HCT116 (cell line): ENCODE results near the gene CRY2. TPM values are rescaled to one million over a fixed set of nuclear protein-coding genes. Genes with fewer than 3 reads are reported as not detected.
"Not testable (repeated sequence)": the region's sequence is repeated elsewhere in the genome, so short reads cannot be mapped to it uniquely, and the experiment has no call there.

Experiments
- ATAC-seq: fragments of 200-7000 bp; cut with Tn5 transposase; 2 replicates; pipeline ENCODE4 v1.9.1; 2020; ENCODE audit warnings: mild to moderate bottlenecking, moderate library complexity
- BruUV-seq: library from RNA; stranded (reverse); fragments of 400-500 nt; replicated peaks from 2 replicates; lab custom pipeline; 2021; lab: Mats Ljungman, UMichigan
- CTCF ChIA-PET: fragments of 300-600 bp; sonication (Branson Sonifier 250); formaldehyde crosslinking; loops from one replicate; lab custom pipeline; 2021; ENCODE audit warnings: antibody characterized with exemption; lab: Charles Lee
- POLR2A ChIA-PET: fragments of 300-600, 350-600 bp; sonication (Branson Sonifier 250); formaldehyde crosslinking; loops from one replicate; lab custom pipeline; 2021; ENCODE audit warnings: antibody characterized with exemption; lab: Charles Lee
- RAD21 ChIA-PET, 2 experiments: fragments of 300-600 bp; sonication (Branson Sonifier 250); formaldehyde crosslinking; loops; one replicate each; lab custom pipeline; 2023; ENCODE audit warnings: low total read pairs in 2 of 2; ENCODE audit not compliant: uncharacterized antibody in 2 of 2, unreplicated experiment in 2 of 2, low non-redundant PET in 1 of 2; lab: Charles Lee
- DNase-seq: peaks from one replicate; pipeline ENCODE4 v3.0.0-alpha.2; 2010; ENCODE audit warnings: low read depth, low spot score
- H2AFZ ChIP-seq: fragments of 200-600 bp; shearing (Covaris generic), sonication (generic); 2 replicates; pipeline ENCODE4 v1.6.1; 2017; ENCODE audit warnings: low read depth, mixed run types, mixed read lengths, antibody characterized with exemption, low read length; ENCODE audit not compliant: poor library complexity, severe bottlenecking
- H3K27ac ChIP-seq: 2 replicates; pipeline ENCODE4 v1.5.1; 2012; ENCODE audit warnings: low read depth, low read length
- H3K27me3 ChIP-seq: fragments of 200-600 bp; sonication (generic); 2 replicates; pipeline ENCODE4 v1.6.1; 2016; ENCODE audit warnings: mixed run types, low read length, mixed read lengths; ENCODE audit not compliant: insufficient read depth
- H3K36me3 ChIP-seq, 2 experiments: fragments of 200-500 bp in 1 of 2; fragments of 200-600 bp in 1 of 2; sonication (Bioruptor generic) in 1 of 2; sonication (generic) in 1 of 2; 2 replicates each; pipeline versions ENCODE4 v1.5.1 to v1.6.1; 2014 to 2016; ENCODE audit warnings: low read length in 2 of 2, inconsistent platforms in 1 of 2, mixed read lengths in 1 of 2, mixed run types in 1 of 2; ENCODE audit not compliant: insufficient read depth in 2 of 2, control insufficient read depth in 1 of 2
- H3K4me1 ChIP-seq, 2 experiments: fragments of 200-600 bp in 1 of 2; sonication (generic) in 1 of 2; 2 replicates each; pipeline versions ENCODE4 v1.5.1 to v1.6.1; 2012 to 2017; ENCODE audit warnings: low read length in 2 of 2, inconsistent platforms in 1 of 2, mild to moderate bottlenecking in 1 of 2, mixed read lengths in 1 of 2, mixed run types in 1 of 2, moderate library complexity in 1 of 2; ENCODE audit not compliant: insufficient read depth in 2 of 2, control insufficient read depth in 1 of 2
- H3K4me2 ChIP-seq: fragments of 200-600 bp; sonication (generic); 2 replicates; pipeline ENCODE4 v1.6.1; 2017; ENCODE audit warnings: mixed run types, low read length, mixed read lengths
- H3K4me3 ChIP-seq, 2 experiments: fragments of 200-600 bp in 1 of 2; sonication (generic) in 1 of 2; replicated peaks in 1 of 2; 2 replicates each; pipeline ENCODE4 v1.5.1; 2011 to 2016; ENCODE audit warnings: low read length in 2 of 2, control low read depth in 1 of 2, low read depth in 1 of 2, mild to moderate bottlenecking in 1 of 2, mixed read lengths in 1 of 2, mixed run types in 1 of 2
- H3K79me2 ChIP-seq: fragments of 200-600 bp; sonication (generic); 2 replicates; pipeline ENCODE4 v1.6.1; 2017; ENCODE audit warnings: mild to moderate bottlenecking, mixed run types, low read length, moderate library complexity, mixed read lengths; ENCODE audit not compliant: insufficient read depth
- H3K9ac ChIP-seq: fragments of 200-600 bp; sonication (generic); 2 replicates; pipeline ENCODE4 v1.6.1; 2016; ENCODE audit warnings: low read length, mixed read lengths
- H3K9me2 ChIP-seq: fragments of 200-600 bp; sonication (generic), shearing (Covaris generic); 2 replicates; pipeline ENCODE4 v1.6.1; 2017; ENCODE audit warnings: mixed run types, mild to moderate bottlenecking, moderate library complexity; ENCODE audit not compliant: insufficient read depth
- H3K9me3 ChIP-seq, 2 experiments: fragments of 200-500 bp in 1 of 2; fragments of 200-600 bp in 1 of 2; sonication (Bioruptor generic) in 1 of 2; sonication (generic) in 1 of 2; 2 replicates each; pipeline ENCODE4 v1.6.1; 2014 to 2017; ENCODE audit warnings: low read length in 2 of 2, mixed read lengths in 2 of 2, inconsistent platforms in 1 of 2, low read depth in 1 of 2, mild to moderate bottlenecking in 1 of 2, mixed run types in 1 of 2, moderate library complexity in 1 of 2; ENCODE audit not compliant: control insufficient read depth in 1 of 2, insufficient read depth in 1 of 2
- H4K20me1 ChIP-seq: fragments of 200-600 bp; sonication (generic), shearing (Covaris generic); 2 replicates; pipeline ENCODE4 v1.6.1; 2017; ENCODE audit warnings: mixed run types, mild to moderate bottlenecking, moderate library complexity; ENCODE audit not compliant: insufficient read depth
- CEBPB ChIP-seq: IDR thresholded peaks from 2 replicates; pipeline ENCODE4 v1.6.1; 2012; ENCODE audit warnings: low read depth
- CTCF ChIP-seq, 3 experiments: fragments of 200-600 bp in 1 of 3; sonication (generic) in 1 of 3; IDR thresholded peaks in 2 of 3; conservative IDR thresholded peaks in 1 of 3; 2 replicates each; pipeline ENCODE4 v1.5.1; 2012 to 2017; ENCODE audit warnings: low read depth in 2 of 3, low read length in 2 of 3, antibody characterized with exemption in 1 of 3, borderline replicate concordance in 1 of 3, control low read depth in 1 of 3, mild to moderate bottlenecking in 1 of 3, mixed read lengths in 1 of 3, mixed run types in 1 of 3, moderate library complexity in 1 of 3; ENCODE audit not compliant: insufficient read depth in 1 of 3
- EGR1 ChIP-seq: IDR thresholded peaks from 2 replicates; pipeline ENCODE4 v1.6.1; 2012; ENCODE audit warnings: low read depth
- POLR2A ChIP-seq: IDR thresholded peaks from 2 replicates; pipeline ENCODE4 v1.7.0; 2011; ENCODE audit warnings: borderline replicate concordance; ENCODE audit not compliant: insufficient read depth, insufficient read length; ENCODE audit errors: extremely low read depth
- POLR2AphosphoS5 ChIP-seq: IDR thresholded peaks from 2 replicates; pipeline ENCODE4 v1.6.1; 2011; ENCODE audit warnings: mild to moderate bottlenecking, low read depth, low read length, moderate library complexity
- ZBTB33 ChIP-seq: IDR thresholded peaks from 2 replicates; pipeline ENCODE4 v1.6.1; 2011; ENCODE audit warnings: mild to moderate bottlenecking, low read length, moderate library complexity; ENCODE audit not compliant: insufficient replicate concordance; ENCODE audit errors: extremely low read depth
- intact Hi-C: fragments of 100-400 bp; cut with micrococcal nuclease; formaldehyde crosslinking; loops from 2 replicates; pipeline ENCODE4 v1.10.0; 2022
- total RNA-seq: library from RNA; stranded (reverse); gene quantifications from one replicate; pipeline ENCODE4 v1.2.1, GENCODE V29; 2021; ENCODE audit not compliant: unreplicated experiment
- TF ChIP-seq, protein P1 (sequence below): IDR thresholded peaks from 2 replicates; pipeline ENCODE4 v1.6.1; 2012; ENCODE audit warnings: low read depth

The CRY2 gene
- total RNA-seq, 1 experiment from 2014 or later: 18.0 TPM

DNA sequence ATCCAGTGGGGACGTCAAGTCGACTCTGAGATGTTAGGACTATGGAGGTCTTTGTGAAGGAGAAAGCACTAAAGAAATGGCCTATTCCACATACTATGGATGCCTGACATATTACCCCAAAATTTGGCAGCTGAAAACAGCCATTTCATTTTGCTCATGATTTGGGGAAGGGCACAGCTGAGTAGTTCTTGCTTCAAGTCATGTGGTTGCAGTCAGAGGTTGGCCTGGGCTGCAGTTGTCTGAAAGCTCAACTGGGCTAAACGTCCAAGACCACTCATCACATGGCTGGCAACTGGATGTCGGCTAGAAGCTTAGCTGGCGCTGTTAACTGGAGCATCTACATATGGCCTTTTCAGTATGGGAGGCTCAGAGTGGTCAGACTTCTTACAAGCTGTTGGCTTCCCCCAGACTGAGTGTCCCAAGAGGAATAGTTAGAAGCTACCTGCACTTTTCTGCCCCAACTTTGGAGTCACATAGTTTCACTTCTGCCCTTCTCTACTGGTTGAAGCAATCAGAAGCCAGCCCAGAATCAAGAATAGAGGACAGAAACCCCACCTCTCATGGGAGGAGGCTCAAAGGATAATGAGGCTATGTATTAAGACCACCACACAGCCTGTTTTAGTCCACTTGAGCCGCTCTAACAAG is 28.2 kb upstream of the CRY2 start (continued):
- no peak for TF ChIP-seq CTCF (IDR thresholded peaks at IDR 0.05 in 2 of 3, conservative IDR thresholded peaks at IDR 0.05 in 1 of 3; ENCODE audit: borderline replicate concordance in 1 of 3, insufficient read depth in 1 of 3, low read depth in 2 of 3, low read length in 2 of 3)
- TF ChIP-seq, protein P1, sequence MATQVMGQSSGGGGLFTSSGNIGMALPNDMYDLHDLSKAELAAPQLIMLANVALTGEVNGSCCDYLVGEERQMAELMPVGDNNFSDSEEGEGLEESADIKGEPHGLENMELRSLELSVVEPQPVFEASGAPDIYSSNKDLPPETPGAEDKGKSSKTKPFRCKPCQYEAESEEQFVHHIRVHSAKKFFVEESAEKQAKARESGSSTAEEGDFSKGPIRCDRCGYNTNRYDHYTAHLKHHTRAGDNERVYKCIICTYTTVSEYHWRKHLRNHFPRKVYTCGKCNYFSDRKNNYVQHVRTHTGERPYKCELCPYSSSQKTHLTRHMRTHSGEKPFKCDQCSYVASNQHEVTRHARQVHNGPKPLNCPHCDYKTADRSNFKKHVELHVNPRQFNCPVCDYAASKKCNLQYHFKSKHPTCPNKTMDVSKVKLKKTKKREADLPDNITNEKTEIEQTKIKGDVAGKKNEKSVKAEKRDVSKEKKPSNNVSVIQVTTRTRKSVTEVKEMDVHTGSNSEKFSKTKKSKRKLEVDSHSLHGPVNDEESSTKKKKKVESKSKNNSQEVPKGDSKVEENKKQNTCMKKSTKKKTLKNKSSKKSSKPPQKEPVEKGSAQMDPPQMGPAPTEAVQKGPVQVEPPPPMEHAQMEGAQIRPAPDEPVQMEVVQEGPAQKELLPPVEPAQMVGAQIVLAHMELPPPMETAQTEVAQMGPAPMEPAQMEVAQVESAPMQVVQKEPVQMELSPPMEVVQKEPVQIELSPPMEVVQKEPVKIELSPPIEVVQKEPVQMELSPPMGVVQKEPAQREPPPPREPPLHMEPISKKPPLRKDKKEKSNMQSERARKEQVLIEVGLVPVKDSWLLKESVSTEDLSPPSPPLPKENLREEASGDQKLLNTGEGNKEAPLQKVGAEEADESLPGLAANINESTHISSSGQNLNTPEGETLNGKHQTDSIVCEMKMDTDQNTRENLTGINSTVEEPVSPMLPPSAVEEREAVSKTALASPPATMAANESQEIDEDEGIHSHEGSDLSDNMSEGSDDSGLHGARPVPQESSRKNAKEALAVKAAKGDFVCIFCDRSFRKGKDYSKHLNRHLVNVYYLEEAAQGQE: no peak
- TF ChIP-seq CEBPB: no peak
- no peak for TF ChIP-seq EGR1

DNA sequence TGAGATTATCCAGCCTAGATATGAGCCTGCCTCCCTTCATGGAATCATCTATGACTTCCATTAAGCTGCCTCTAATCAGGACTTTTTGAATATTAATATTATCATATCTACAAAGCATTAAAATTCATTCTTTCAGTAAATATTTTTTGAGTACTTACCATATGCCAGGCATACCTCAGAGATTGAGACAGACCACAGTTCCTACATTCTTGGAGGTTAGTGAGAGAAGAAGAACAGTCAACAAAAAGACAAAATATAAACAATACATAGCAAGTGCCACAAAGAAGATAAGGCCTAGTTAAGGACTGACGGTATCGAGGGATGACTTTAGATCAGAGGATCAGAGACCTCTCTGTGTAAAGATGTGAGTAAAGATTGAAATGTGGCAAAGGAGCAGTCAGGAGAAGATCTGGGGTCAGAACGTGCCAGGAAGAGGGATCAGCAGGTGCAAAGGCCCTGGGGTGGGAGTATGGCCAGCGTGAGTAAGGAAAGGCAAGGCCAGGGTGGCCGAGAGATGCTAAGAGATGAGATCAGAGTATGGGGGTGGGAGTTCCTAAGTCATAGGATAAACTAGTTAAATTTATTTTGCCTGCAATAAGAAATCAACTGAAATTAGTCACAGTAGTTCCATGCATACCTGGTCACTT is 26.9 kb upstream of the CRY2 start:
- Histone ChIP-seq H3K4me2 (no peak overlapping the region), H3K79me2 (no peaks in the 10 kb centered on the region), H3K4me1 (peaks cover 6% of the 10 kb centered on the region in 2 experiments; a peak in 3 of 4 replicates), H3K9me2 (no peaks in the 10 kb centered on the region), H2AFZ (no peak overlapping the region), H3K36me3 (no peaks in the 10 kb centered on the region), H3K27ac (no peak overlapping the region), H3K4me3 (no peak overlapping the region), H3K9me3 (no peaks in the 10 kb centered on the region)
- intact Hi-C loops: no loop called here
- BruUV-seq: no TSS peak
- POLR2A ChIA-PET: no interaction called here
- RAD21 ChIA-PET: no interaction called here
- DNase-seq: no peak
- no peak for TF ChIP-seq POLR2A
- TF ChIP-seq POLR2AphosphoS5: no peak
- TF ChIP-seq ZBTB33: no peak
- TF ChIP-seq, all 23 proteins: peak for 0
- Histone ChIP-seq H4K20me1 (no peaks in the 10 kb centered on the region), H3K27me3 (no peaks in the 10 kb centered on the region), H3K9ac (no peak overlapping the region)
- CTCF ChIA-PET: no interaction called here
- no peak for ATAC-seq

DNA sequence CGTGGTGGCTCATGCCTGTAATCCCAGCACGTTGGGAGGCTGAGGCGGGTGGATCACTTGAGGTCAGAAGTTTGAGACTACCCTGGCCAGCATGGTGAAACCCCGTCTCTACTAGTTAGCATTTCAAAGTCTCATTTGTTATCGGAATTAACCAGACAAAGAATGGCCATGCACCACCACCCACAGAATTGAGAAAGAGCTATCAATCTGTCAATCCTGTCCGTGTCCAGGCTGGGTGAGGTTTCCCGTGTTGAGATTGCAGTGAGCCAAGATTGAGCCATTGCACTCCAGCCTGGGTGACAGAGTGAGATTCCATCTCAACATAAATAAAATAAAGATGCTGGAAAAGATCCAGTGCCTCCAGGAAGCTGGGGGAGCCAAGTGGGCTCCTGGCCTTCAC is 20.8 kb upstream of the CRY2 start:
- H3K4me3 ChIP-seq, DNase-seq, H4K20me1 ChIP-seq, H2AFZ ChIP-seq, BruUV-seq, H3K27ac ChIP-seq, H3K9me3 ChIP-seq, H3K36me3 ChIP-seq, ATAC-seq, H3K4me2 ChIP-seq, H3K4me1 ChIP-seq, POLR2A ChIA-PET, RAD21 ChIA-PET, H3K9ac ChIP-seq, intact Hi-C loops, H3K79me2 ChIP-seq, H3K9me2 ChIP-seq: not testable (repeated sequence)
- H3K27me3 ChIP-seq: peaks cover 13% of the 10 kb centered on the region; the same call in 1 of the 2 replicates
- CTCF ChIA-PET: interaction anchor here (1.5 kb wide), 1 partner anchor 16 kb away, joined by 3 read pairs; no protein-coding TSS in a partner anchor
